T follicular helper cell (primary cell): ENCODE measurements around the gene COL21A1.

ENCODE experiments used
- DNase-seq: peaks from one replicate; pipeline ENCODE4 v3.0.0-alpha.2; 2020; ENCODE audit warnings: low read depth

The COL21A1 gene

DNA sequence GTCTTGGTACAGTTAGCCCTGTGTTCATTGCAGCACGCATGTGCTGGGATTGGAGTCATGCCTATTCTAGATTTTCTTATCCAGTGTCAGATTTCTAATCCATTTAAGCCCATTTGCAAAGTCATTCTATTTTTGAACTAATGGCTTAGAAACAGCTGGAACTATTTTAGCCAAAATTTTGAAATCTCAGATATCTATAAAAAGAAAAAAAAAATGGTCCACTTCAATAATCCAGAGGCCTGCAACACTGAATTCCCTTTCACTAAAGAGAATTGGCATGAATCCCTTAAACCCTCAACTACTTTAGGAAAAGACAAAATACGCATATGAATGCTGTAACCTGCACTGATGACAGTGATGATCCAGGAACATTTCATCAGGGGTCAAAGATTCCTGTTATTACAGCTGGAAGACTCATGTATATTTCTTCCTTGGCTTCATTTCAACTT lies 1.5 kb downstream of the COL21A1 start:
- no peak for DNase-seq

- DNase-seq: no peak
These were observed 2.7 kb downstream of the COL21A1 start for GRCh38 chr6:56244528-56245253.

- no peak for DNase-seq
These were observed 3.3 kb downstream of the COL21A1 start for GRCh38 chr6:56244089-56244488.

DNA sequence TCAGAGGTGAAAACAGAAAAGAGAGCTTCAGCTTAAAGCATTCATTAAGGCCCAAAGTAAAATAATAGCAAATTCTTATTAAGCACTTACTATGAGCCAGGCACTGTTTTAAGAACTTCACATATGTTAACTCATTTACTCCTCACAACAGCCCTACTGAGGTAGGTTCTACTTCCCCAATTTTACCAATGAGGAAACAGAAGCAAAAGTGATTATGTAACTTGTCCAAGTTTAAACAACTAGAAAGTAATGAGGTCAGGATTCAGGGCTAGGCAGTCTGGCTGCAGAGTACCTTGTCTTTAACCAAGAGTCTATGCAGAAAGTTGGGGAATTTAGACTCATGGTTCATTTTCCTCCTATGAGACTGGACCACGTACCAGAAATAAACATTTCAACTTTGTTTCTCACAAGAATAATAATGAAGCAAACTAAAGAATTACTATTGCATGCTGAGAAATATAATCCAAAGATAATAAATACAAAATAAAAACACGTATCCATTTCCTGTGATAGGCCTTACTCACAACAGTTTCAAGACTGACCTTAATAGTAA lies 3.8 kb downstream of the COL21A1 start:
- no peak for DNase-seq

DNA sequence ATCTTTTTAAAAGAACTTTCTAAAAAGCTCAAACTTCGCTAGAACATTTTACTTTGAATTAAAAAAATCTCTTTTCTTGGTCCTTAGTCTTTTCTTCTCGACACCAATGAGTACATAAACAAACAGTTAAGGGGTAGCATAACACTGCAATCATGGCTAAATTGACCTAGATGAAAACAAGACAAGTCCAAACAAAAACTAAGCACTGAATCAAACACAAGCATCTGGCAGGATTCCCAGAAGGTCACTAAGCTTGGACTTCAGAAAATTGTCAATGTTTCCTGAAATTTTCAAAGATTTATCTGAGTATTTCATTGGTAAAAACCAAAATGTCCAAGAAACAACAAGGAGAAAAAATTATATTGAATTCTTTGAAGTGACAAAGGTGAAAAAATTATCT lies 5.0 kb downstream of the COL21A1 start:
- no peak for DNase-seq

GRCh38 chr6:56241124-56241802 lies 6.1 kb downstream of the COL21A1 start:
- no peak for DNase-seq

GRCh38 chr6:56238352-56238751 lies 9.0 kb downstream of the COL21A1 start:
- DNase-seq: no peak

DNA sequence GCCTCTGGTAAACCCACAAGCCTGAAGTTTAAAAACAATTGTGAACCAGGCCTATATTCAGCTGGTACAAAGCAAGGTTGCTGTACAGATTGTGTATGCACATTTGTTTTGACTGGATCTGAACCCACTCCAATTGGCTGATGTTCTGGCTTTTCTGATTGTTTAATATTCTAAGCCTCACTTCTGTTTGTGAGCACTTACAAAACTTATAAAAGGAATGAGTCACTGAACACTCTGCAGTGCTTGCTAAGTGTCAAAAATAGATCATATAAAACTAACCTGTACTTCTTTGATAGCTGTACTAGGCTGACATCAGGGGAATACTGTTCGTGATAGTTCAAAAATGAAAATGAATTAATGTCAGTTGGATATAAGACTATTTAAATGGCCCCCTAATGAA lies 12.1 kb downstream of the COL21A1 start:
- no peak for DNase-seq

- no peak for DNase-seq
These were observed 14.9 kb downstream of the COL21A1 start for GRCh38 chr6:56232436-56232835.

DNA sequence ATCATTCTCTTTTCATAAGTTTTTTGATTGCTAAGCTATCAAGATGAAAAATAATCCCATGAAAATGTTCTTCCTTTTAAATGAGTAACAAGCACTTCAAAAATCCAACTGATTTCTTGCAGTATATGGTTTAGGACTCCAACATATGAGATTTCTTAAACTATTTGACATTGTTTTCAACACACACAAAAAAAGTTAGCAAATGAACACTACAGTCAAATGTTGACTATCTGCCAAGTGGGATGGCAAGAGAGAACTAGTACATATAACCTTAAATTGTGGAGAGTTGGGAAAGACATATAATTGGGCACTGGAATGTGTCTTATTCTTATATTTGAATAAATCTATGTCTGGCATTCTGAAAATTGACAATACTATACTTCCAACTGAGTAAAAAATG lies 15.6 kb downstream of the COL21A1 start:
- no peak for DNase-seq

- DNase-seq: no peak
These were observed 16.3 kb downstream of the COL21A1 start for GRCh38 chr6:56230976-56231566.

- no peak for DNase-seq
These were observed 20.1 kb downstream of the COL21A1 start for GRCh38 chr6:56227071-56227879.

- no peak for DNase-seq
These were observed 23.4 kb downstream of the COL21A1 start for GRCh38 chr6:56223995-56224394.

DNA sequence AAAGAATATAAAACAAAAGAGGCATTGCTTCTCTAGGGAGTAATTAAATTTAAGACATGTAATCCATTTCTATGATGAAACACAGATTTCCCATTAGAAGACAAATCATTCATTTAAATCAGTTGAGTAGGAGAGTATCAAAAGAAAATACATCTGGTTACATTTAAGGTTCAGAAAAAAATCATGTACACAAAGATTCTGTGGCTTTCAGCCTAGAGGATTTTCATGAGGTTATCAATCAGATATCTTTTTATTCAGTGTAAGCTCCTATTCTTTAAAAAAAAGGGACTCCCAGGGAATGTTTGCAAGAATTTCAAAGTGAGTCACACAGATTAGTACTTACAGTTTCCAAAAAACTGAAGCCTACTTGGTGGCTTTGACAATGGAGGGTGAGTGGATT lies 24.9 kb downstream of the COL21A1 start:
- DNase-seq: no peak

DNA sequence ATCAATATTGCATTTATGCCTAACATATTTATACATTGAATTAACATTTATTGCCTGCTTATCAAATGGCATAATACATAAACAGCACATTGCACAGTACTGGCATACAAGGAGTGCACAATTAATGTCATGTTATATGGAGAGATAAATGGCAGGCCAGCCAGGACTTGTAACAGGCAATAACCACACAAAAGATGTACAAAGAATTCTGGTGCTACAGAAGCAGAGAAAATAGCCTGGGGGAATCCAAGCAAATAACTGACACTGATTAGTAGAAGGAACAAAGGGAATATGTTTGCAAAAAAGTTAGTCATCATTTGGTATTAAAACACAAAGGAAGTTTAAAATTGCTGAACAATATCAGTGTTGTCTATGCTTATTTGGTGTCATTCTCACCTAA lies 27.3 kb downstream of the COL21A1 start:
- no peak for DNase-seq

GRCh38 chr6:56214703-56215101 lies 32.7 kb downstream of the COL21A1 start:
- DNase-seq: no peak

- no peak for DNase-seq
These were observed 33.2 kb downstream of the COL21A1 start for GRCh38 chr6:56214041-56214702.

DNA sequence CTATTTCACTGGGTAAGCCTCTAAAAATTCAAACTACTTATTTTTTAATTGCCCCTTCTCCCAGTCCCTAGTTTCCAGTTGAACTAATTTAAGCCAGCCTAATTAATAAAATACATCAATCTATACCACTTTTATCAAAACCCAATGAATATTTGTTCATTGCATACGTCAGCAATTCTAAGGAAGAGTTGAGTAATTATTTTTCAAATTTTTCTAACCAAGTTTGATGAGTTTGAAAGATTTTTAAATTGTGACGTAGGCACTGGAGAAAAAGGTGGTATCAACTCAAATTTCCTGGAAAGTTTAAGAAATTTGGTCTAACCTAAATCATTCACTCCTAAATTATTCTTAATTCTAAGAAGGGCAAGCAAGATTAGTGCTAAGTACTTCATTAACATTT lies 35.7 kb downstream of the COL21A1 start:
- no peak for DNase-seq

- no peak for DNase-seq
These were observed 43.2 kb downstream of the COL21A1 start for GRCh38 chr6:56204134-56204533.

- no peak for DNase-seq
These were observed 47.4 kb downstream of the COL21A1 start for GRCh38 chr6:56199956-56200355.

- DNase-seq: no peak
These were observed 53.5 kb downstream of the COL21A1 start for GRCh38 chr6:56193846-56194245.

- no peak for DNase-seq
These were observed 59.0 kb downstream of the COL21A1 start for GRCh38 chr6:56188429-56188828.
